Heart left ventricle (tissue), 16 donors: ENCODE measurements around the gene YIPF2. TPM values are rescaled to one million over a fixed set of nuclear protein-coding genes. Genes with fewer than 3 reads are reported as not detected.
"Not testable (repeated sequence)": the region's sequence is repeated elsewhere in the genome, so short reads cannot be mapped to it uniquely, and the experiment has no call there.

Source experiments
- ATAC-seq, 4 donors: fragments of 200-7000 bp; cut with Tn5 transposase; one replicate each; pipeline ENCODE4 v1.9.1; 2020 to 2022; ENCODE audit warnings: moderate library complexity in 4 of 4, mild to moderate bottlenecking in 3 of 4, moderate number of reproducible peaks in 1 of 4
- DNase-seq, 5 donors: peaks; one replicate each; pipeline ENCODE4 v3.0.0-alpha.2; 2020
- H3K27ac ChIP-seq, 12 donors: fragments of 200-600 bp; sonication (generic) in 4 of 12; one replicate each; pipeline versions ENCODE4 v1.5.0 to v1.8.0; 2016 to 2022; ENCODE audit warnings: mild to moderate bottlenecking in 2 of 12
- H3K27me3 ChIP-seq, 9 donors: fragments of 200-600 bp; sonication (generic) in 2 of 9; one replicate each; pipeline versions ENCODE4 v1.5.1 to v1.8.0; 2016 to 2022; ENCODE audit warnings: mild to moderate bottlenecking in 3 of 9
- H3K36me3 ChIP-seq, 9 donors: fragments of 200-600 bp; sonication (generic) in 2 of 9; one replicate each; pipeline versions ENCODE4 v1.5.0 to v1.8.0; 2018 to 2022; ENCODE audit warnings: mild to moderate bottlenecking in 2 of 9
- H3K4me1 ChIP-seq, 12 donors: fragments of 200-600 bp; sonication (generic) in 4 of 12; one replicate each; pipeline versions ENCODE4 v1.5.0 to v1.8.0; 2016 to 2022; ENCODE audit warnings: mild to moderate bottlenecking in 3 of 12
- H3K4me3 ChIP-seq, 12 donors: fragments of 200-600 bp; sonication (generic) in 4 of 12; one replicate each; pipeline versions ENCODE4 v1.5.0 to v1.8.0; 2017 to 2022; ENCODE audit warnings: mild to moderate bottlenecking in 9 of 12, moderate library complexity in 4 of 12
- H3K9me3 ChIP-seq, 12 donors: fragments of 200-600 bp; sonication (generic) in 4 of 12; one replicate each; pipeline versions ENCODE4 v1.5.0 to v1.8.0; 2016 to 2022; ENCODE audit warnings: mild to moderate bottlenecking in 1 of 12
- POLR2A ChIP-seq, 2 donors: fragments of 450-650 bp; IDR thresholded peaks; one replicate each; pipeline ENCODE4 v1.6.1; 2017; ENCODE audit warnings: antibody characterized with exemption in 2 of 2, mild to moderate bottlenecking in 2 of 2, moderate library complexity in 2 of 2
- WGBS, 4 donors: extraction: QIAGEN DNeasy Blood & Tissue Kit in 2 of 4; methylation state at CpG; one replicate each; pipeline versions ENCODE4 v1.1.5 to v1.1.7; 2013 to 2018; 5-methylcytosine and 5-hydroxymethylcytosine counted together
- intact Hi-C, 10 donors: fragments of 100-400 bp; cut with DNase I; formaldehyde crosslinking; loops; one replicate each; pipeline versions ENCODE4 v1.11.1 to v1.14.2; 2022
- polyA plus RNA-seq, 2 donors: library from polyadenylated mRNA; stranded (reverse); fragments of 200-250 nt; gene quantifications; one replicate each; pipeline ENCODE4 v1.2.3, GENCODE V29; 2013
- total RNA-seq, 9 donors: library from RNA; depleted of rRNA in 2 of 9; stranded (reverse); fragments of >200 nt in 2 of 9; fragmentation: NEBNext Ultra II Directional in 3 of 9; extraction: Animal tissue kit (Norgen Biotek cat#: 25700) in 3 of 9; gene quantifications; one replicate each; pipeline versions ENCODE4 v1.1.0 to v1.2.4, GENCODE V29; 2016 to 2023
- TF ChIP-seq, protein P1 (sequence below), 12 donors: fragments of 200-600 bp; sonication (generic) in 4 of 12; IDR thresholded peaks; one replicate each; pipeline versions ENCODE4 v1.5.0 to v1.8.0; 2018 to 2022; ENCODE audit warnings: antibody characterized with exemption in 12 of 12, mild to moderate bottlenecking in 5 of 12
- donor health status: ischemic (EF 13 %, LVEDD 7.1; RV severe dilation, severe dysfunction).
- donor health status: healthy with polysubstance abuse.
- donor health status: DM: no; HTN: yes; CAD: no.
- donor health status: DM: no; HTN: no; CAD: no.
- donor health status: ischemic (EF 25% LVEDD 6.9; RV normal size, moderate dysfunction).
- donor health status: ischemic (EF 25% LVEDD 5.7; RV mildly dilated, moderate dysfunction).
- donor health status: healthy.
- donor health status: DM: yes; HTN: yes; CAD: no.
- donor health status: ischemic (EF 35%, LVEDD 5.7; RV mildly dilated, moderate dysfunction).
- donor health status: nonischemic (EF 11% LVEDD 7.7; RV severe dilation, severe dysfunction).
- donor health status: DM: yes; HTN: yes; CAD: no.
- donor health status: PGD.
- donor health status: ischemic (EF 29% LVEDD 5.4; RV normal size, mild dysfunction).
- donor health status: nonischemic (EF 23%, LVEDD 6.1; RV moderate dilation, normal function).

YIPF2 gene
- total and polyA plus RNA-seq, 11 donors = 11.5 to 38.7 (median 21.3) TPM

DNA sequence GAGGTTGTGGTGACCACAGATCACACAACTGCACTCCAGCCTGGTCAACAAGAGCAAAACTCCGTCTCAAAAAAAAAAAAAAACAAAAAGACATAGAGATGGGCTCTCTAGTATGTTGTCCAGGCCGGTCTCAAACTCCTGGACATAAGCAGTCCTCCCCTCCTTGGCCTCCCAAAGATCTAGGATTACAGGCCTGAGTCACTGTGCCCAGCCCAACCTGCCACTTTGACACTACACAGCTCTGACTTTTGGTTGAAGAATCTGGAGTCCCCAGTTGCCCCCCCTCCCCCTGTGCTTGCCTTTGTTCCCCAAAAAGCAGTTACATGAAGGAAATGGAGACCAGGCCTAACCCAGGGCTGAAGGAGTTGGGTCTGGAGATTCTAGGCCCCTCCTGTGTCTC is 44.2 kb downstream of the YIPF2 start:
- no peaks in the 10 kb centered on the region for H3K36me3 ChIP-seq
- no peaks in the 10 kb centered on the region for H3K9me3 ChIP-seq
- H3K4me1 ChIP-seq = peaks cover 3 to 53% (median 17%) of the 10 kb centered on the region in 12 donors
- ATAC-seq (no peak), DNase-seq (no peak)
- TF ChIP-seq, protein P1, sequence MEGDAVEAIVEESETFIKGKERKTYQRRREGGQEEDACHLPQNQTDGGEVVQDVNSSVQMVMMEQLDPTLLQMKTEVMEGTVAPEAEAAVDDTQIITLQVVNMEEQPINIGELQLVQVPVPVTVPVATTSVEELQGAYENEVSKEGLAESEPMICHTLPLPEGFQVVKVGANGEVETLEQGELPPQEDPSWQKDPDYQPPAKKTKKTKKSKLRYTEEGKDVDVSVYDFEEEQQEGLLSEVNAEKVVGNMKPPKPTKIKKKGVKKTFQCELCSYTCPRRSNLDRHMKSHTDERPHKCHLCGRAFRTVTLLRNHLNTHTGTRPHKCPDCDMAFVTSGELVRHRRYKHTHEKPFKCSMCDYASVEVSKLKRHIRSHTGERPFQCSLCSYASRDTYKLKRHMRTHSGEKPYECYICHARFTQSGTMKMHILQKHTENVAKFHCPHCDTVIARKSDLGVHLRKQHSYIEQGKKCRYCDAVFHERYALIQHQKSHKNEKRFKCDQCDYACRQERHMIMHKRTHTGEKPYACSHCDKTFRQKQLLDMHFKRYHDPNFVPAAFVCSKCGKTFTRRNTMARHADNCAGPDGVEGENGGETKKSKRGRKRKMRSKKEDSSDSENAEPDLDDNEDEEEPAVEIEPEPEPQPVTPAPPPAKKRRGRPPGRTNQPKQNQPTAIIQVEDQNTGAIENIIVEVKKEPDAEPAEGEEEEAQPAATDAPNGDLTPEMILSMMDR (IDR thresholded peaks at IDR 0.05) = no peak
- TF ChIP-seq POLR2A (IDR thresholded peaks at IDR 0.05) = no peak
- H3K27me3 ChIP-seq = no peaks in the 10 kb centered on the region
- no peak overlapping the region for H3K4me3 ChIP-seq
- peak overlapping the region in 3 of 12 donors; percentile 16 to 72 (median 25) for H3K27ac ChIP-seq
- 57 to 77% (median 70%) methylated on average over 2 of the region's 2 CpGs for WGBS, 4 donors
- intact Hi-C loops = no loop called here

DNA sequence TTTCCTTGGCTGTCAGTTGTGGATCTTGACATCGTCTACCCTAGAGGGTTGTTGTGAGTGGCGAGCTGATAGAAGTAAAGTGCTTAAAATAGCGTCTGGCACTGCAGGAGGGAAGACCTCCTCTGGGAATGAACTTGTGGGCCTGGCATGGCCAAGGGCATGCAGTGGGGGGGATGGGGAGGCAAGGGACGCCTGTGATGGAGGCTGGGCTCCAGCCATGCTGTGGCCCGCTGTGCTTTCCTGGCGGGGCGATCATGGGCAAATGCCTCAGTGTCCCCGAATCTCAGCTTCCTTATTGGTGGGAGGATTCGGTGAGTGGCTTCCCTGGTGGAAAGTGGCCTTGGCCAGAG is 46.4 kb downstream of the YIPF2 start:
- DNase-seq (peak in 4 of 5 donors; percentile 51 to 78 (median 62)), ATAC-seq (peak; percentile 76 to 92 (median 80))
- peak overlapping the region in 10 of 12 donors; percentile 16 to 76 (median 65) for H3K27ac ChIP-seq
- H3K36me3 ChIP-seq = no peaks in the 10 kb centered on the region
- TF ChIP-seq, protein P1 (IDR thresholded peaks at IDR 0.05) = no peak
- no peak for TF ChIP-seq POLR2A (IDR thresholded peaks at IDR 0.05)
- WGBS, 4 donors = 37 to 68% (median 52%) methylated on average over 6 to 9 of the region's 9 CpGs
- intact Hi-C loops = no loop called here
- peaks cover 3 to 56% (median 25%) of the 10 kb centered on the region in 12 donors for H3K4me1 ChIP-seq
- no peaks in the 10 kb centered on the region for H3K9me3 ChIP-seq
- no peak overlapping the region for H3K4me3 ChIP-seq
- H3K27me3 ChIP-seq = no peaks in the 10 kb centered on the region

DNA sequence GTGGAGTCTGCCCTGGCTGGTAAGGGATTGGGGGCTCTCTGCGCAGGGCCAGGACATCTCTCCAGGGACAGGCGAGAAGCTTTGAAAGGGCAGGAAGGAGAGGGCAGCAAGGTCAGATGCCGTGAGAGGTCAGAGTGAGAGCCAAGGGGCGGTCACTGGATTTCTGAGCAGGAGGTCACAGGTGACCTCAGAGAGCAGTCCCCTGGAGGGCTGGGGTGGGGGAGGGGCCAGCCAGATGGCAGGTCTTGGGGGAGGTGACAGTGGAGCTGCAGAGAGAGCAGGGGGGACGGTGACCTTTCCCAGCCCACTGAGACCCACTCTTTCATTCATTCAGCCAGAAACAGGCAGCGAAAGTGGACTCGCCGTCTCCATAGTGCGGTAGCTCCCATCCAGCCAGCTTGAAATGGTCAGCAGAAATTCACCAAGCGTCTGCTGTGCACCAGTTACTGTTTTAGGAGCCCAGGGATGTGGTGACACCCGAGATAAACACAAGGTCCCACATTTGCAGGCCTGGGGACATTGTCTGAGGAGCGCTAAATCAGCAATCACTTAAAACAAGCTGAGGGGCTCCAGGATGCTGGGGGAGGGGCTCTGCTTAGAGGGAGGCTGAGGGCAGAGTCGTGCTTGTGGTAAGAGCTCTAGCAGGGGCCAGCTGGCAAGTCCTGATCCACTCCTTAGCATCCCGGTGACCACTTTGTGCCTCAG is 46.9 kb downstream of the YIPF2 start:
- TF ChIP-seq, protein P1 (IDR thresholded peaks at IDR 0.05) = no peak
- TF ChIP-seq POLR2A (IDR thresholded peaks at IDR 0.05) = no peak
- intact Hi-C loops = no loop called here
- Histone ChIP-seq H3K36me3 (no peaks in the 10 kb centered on the region), H3K9me3 (no peaks in the 10 kb centered on the region), H3K27ac (peak overlapping the region in 10 of 12 donors; percentile 16 to 76 (median 65)), H3K27me3 (no peaks in the 10 kb centered on the region), H3K4me3 (no peak overlapping the region), H3K4me1 (peaks cover 3 to 57% (median 29%) of the 10 kb centered on the region in 12 donors)
- 47 to 55% (median 50%) methylated on average over 12 to 14 of the region's 14 CpGs for WGBS, 4 donors
- ATAC-seq = peak in 3 of 4 donors; percentile 2 to 17 (median 5)
- DNase-seq = no peak

DNA sequence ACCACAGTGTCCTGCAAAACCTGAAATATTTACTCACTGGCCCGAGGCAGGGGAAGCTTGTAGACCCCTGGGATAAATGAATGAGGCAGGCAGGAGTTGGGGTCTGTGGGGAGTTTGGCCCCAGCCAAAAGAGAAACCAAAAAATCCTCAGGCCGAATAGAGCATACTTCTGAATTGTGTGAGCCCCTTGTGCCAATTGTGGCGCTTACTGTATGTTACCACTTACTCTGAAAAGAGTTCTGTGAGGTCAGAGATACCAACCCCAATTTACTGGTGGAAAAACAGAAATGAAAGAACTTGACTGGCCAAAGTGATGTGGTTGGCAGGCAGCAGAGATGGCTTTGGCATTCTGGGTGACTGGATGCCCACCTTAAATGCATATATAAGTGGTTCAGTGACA is 50.2 kb downstream of the YIPF2 start:
- no peak overlapping the region for H3K4me3 ChIP-seq
- no peaks in the 10 kb centered on the region for H3K27me3 ChIP-seq
- DNase-seq (no peak), ATAC-seq (no peak)
- H3K36me3 ChIP-seq = no peaks in the 10 kb centered on the region
- H3K4me1 ChIP-seq = peaks cover 3 to 64% (median 38%) of the 10 kb centered on the region in 12 donors
- 73 to 84% (median 80%) methylated on average over 3 of the region's 3 CpGs for WGBS, 4 donors
- intact Hi-C loops = loop anchor here in 3 of 10 donors (5.0 kb wide), 1 partner anchor 49 kb away; the partner anchor contains the start of genes TIMM29 (in 3 of the 3) and YIPF2 (in 3 of the 3)
- TF ChIP-seq, protein P1 (IDR thresholded peaks at IDR 0.05) = no peak
- TF ChIP-seq POLR2A (IDR thresholded peaks at IDR 0.05) = no peak
- peak overlapping the region in 2 of 12 donors; percentile 86 to 89 for H3K27ac ChIP-seq
- no peaks in the 10 kb centered on the region for H3K9me3 ChIP-seq

DNA sequence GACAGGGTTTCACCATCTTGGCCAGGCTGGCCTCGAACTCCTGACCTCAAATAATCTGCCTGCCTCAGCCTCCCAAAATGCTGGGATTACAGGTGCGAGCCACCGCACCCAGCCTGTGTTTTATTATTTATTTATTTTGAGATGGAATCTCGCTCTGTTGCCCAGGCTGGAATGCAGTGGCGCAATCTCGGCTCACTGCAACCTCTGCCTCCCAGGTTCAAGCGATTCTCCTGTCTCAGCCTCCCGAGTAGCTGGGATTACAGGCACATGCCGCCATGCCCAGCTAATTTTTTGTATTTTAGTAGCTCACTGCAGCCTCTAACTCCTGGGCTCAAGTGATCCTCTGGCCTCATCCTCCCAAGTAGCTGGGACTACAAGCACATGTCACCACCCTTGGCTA is 50.8 kb downstream of the YIPF2 start:
- H3K27ac ChIP-seq = peak overlapping the region in 7 of 12 donors; percentile 21 to 89 (median 70)
- not testable (repeated sequence) for H3K4me3 ChIP-seq
- intact Hi-C loops = loop anchor here in 3 of 10 donors (5.0 kb wide), 1 partner anchor 50 kb away; the partner anchor contains the start of genes TIMM29 (in 3 of the 3) and YIPF2 (in 3 of the 3)

More for the DNA sequence above, 50.8 kb downstream of the YIPF2 start:
- H3K36me3 ChIP-seq, DNase-seq, ATAC-seq, H3K9me3 ChIP-seq, H3K27me3 ChIP-seq: not testable (repeated sequence)
- 89 to 98% (median 93%) methylated on average over 9 of the region's 9 CpGs for WGBS, 4 donors
- peaks cover 3 to 71% (median 43%) of the 10 kb centered on the region in 12 donors for H3K4me1 ChIP-seq
